NCI-H146 treated with DMSO at 0.1 percent for 48 hours (cell line): ENCODE data around the gene RDX.

Source experiments
- DNase-seq: peaks from one replicate; lab custom pipeline; 2025; ENCODE audit not compliant: unreplicated experiment; lab: John Stamatoyannopoulos, UW

RDX gene

DNA sequence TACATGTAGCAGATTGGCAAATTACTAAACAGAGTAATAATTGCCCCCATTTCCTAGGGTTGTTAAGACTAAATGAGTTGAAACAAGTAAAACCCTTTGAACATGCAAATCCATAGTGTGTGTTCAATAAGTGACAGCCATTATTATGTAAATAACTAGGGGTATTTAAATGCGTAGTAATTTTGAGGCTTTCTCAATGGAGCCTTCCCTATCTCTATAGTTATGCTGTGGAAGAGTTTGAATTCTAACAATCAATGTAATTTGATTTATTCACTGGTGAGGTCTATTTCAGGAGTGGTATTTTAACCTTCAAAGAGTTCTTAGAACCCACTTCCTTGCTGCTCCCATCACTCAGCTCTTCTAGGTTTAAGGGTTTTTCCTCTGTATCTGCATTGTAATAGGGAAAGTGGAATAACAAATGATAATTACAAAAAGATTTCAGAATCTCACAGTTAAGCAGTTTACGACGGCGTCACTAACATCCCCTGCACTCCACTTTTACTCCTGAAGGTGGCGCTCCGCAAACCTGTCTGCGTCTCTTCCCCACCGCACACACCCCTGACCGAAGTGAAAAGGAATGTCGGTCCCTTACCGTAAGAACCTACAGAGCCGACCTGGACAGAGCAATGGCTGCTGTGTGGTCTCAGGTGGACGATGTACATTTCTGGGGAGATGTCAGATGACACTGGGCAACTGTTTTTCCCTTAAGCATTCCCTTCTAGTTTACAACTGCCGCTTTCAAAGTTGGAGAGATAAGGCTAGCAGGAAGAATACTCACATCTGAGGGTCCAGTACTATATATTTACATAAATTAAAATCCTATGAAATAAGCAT is 122.4 kb downstream of the RDX start:
- no peak for DNase-seq

DNA sequence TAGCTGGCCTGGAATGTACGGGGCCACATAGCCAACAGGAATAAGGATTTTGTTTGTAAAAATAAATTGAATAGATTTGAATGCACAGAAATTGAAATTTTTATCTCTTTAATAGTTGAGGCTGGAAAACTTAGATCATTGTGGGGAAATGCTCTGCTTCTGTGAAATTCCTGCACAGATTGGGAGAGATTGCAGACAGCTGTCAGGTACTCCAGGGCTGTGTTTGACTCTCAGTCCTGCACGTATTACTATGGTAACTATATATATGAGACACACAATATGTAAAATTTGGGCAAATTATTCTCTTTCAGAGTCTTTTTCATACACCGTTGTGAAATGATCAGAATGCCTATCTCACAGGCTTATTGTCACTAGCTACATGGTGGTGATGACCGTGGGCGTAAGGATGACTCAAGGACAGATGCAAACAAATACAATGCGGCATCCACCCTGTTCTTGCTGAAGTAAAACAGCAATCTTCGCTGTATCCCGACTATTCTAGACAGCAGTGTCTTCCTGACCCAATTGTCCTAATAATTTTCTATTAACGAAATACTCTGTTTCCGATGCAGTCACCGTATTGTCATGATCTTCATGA is 123.8 kb downstream of the RDX start:
- no peak for DNase-seq

DNA sequence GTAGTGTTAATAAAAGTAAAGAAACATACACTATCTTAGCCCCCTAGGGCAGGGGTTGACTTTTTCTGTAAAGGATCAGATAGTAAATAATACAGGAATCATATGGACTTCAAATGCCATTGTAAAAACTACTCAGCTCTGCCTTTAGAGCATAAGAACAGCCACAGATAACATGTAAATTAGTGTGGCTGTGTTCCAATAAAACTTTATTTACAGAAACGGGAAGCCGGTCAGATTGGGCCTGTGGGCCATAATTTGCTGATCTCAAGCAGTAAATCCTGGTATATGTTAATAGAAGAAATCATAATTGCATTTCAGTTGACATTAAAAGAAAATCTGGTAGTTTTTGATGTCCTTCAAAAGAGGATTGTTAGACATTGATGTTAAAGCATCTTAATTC is 126.7 kb downstream of the RDX start:
- no peak for DNase-seq

DNA sequence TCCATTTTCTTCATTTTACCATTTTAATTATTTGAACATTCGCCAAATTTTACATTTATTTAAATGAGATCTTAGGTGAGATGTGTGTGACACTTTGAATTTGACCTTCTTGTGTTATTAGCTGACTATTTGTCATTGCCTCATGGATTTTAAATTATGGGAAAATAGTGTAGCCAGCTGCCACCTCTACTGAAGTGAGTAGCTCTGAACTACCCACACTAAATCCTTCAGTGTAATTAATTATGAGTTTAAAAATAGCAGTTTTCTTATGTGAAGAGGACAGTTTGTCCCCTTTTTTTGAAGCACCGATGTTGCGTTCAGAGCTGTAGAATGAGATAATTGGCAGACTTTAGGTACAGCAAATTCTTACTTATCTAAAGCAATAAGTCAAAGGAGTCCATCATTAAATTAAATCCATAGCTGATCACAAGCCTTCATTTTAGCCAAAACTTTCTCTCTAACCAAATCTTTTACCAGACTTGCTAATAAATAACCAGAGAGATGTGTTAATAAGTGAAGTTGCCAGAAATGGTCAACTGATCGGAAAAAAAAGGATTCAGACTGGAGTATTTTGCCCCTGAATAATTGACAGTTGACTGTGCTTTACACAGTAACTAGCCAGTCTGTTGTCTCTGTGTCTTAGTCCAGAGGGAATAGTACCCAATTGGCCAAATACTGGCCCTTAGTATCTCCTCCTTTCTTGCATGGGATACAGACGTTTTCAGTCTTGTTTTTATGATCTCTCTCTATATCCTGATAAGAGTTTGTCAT is 128.2 kb downstream of the RDX start:
- DNase-seq = no peak

DNA sequence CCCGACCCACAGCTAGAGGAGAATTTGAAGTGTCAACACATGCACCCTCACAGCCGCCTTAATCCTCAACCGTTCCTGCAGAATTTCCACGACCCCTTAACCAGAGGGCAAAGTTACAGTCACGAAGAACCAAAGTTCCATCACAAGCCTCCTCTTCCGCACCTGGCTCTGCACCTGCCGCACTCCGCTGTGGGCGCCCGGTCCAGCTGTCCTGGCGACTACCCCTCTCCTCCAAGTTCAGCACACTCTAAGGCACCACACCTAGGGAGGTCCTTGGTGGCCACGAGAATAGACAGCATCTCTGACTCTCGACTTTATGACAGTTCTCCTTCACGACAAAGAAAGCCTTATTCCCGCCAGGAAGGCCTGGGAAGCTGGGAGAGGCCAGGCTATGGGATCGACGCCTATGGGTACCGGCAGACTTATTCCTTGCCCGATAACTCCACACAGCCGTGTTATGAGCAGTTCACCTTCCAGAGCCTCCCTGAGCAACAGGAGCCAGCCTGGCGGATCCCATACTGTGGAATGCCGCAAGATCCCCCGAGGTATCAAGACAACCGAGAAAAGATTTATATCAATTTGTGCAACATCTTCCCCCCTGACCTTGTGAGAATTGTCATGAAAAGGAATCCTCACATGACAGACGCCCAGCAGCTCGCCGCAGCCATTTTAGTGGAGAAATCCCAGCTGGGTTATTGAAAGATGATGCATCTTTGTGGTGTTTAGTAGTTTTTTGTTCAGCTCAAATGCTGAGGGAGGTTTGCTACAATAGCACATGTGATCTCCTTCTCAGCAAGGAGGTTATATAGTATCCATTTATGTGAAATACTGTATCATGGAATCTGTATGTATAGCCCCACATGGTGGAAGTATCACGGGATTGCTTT is 131.1 kb downstream of the RDX start:
- no peak for DNase-seq

DNA sequence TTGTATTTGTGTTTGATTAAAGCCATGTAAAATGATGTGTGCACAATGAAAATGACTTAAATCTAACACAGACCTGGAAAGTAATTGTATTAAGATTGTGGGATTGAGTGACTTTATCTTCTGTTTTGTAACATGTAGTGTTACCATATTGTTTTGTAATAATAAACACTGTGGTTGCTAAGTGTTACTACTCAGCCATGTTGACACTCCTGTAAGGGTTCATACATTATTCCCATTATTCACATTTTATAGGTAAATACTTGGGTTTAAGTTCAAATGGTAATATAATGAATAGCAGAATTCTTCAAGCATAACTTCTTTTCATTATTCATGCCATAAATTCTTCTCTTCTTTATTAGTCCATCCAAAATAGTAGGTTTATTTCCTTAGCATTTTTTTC is 134.2 kb downstream of the RDX start:
- no peak for DNase-seq

DNA sequence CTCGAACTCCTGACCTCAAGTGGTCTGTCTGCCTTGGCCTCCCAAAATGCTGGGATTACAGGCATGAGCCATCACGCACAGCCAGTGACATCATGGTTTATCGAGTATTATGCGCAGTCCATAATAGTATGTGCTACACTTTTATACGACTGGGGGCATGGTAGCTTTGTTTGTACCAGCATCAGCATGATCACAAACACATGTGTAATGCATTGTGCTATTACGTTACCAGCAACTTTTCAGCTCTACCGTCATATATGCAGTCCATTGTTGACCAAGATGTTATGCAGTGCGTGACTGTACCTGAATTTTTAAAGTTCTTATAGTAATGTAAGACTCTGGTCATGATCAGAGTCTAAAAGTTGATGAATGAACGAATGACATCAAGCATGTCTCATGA is 135.4 kb downstream of the RDX start:
- DNase-seq = no peak

DNA sequence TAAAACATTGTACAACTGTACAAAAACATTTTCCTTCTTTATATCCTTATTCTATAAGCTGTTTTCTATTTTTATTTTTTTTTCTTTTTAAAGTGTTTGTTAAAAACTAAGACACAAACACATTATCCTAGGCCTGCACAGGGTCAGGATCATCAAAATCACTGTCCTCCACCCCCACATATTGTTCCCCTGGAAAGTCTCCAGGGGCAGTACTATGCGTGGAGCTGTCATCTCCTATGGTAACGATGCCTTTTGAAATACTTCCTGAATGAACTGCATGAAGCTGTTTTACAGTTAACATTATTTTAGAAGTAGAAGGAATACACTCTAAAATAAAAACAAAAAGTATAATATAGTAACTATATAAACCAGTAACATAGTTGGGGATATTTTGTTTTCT is 136.0 kb downstream of the RDX start:
- DNase-seq = no peak

DNA sequence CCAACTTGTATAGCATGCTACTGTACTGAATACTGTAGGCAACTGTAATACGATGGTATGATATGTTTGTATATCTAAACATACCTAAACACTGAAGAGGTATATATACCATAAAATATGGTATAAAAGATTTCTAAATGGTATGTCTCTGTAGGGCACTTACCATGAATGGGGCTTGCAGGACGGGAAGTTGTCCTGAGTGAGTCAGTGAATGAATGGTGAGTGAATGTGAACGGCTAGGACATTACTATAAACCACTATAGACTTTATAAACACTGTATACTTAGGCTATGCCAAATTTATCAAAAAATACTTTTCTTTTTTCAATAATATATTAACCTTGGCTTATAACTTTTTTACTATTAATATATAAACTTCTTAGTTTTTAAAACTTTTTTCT is 136.4 kb downstream of the RDX start:
- no peak for DNase-seq

DNA sequence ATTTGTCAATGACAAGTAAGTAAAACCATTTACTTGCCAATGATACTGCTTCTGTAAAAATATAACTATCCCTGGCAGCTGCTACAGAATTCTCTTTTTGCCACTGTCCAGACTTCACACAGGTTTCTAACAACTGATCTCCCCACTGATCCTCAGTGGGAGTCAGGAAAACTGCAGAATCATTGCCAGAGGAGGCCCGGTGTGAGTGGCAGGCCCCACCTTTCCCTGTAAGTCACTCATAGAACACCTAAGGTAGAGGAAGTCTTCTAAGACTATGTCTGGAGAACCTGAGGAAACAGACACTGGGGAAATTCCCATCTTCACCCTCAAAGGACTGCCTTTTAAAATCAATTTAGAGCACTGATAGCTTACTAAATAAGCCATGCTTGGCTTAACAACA is 136.9 kb downstream of the RDX start:
- no peak for DNase-seq

DNA sequence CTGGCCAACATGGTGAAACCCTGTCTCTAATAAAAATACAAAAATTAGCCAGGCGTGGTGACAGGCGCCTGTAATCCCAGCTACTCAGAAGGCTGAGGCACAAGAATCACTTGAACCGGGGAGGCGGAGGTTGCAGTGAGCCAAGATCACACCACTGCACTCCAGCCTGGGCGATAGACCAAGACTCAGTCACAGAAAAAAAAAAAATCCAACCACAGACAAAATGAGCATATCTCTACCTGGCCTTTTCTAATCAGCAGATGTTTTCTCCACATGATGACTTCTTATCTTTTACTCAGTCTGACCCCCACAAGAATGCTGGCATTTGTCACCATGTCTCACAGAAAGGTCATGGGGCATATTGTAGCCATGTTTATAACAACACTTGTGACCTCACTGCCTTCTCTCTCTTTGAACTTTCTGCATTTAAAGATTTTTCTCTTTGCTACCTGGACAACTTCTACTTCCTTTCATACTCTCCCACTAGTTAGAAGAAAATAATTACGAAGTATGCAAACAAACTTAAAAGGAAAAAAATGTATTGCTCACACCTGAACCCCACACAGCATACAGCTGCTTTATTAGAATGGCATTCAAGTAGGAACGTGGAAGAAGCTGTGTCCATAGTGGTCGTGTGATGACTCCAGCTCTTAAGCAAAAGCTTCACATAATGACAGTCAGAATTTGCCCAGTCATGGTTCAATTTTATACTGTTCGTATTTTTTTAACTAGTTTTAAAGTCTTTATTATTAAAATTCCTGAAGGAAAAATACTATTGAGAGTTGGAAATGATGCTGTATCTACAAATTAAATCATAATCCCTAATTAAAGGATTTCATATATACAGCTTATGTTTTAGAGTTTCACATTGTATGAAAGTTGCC is 137.9 kb downstream of the RDX start:
- DNase-seq = no peak

DNA sequence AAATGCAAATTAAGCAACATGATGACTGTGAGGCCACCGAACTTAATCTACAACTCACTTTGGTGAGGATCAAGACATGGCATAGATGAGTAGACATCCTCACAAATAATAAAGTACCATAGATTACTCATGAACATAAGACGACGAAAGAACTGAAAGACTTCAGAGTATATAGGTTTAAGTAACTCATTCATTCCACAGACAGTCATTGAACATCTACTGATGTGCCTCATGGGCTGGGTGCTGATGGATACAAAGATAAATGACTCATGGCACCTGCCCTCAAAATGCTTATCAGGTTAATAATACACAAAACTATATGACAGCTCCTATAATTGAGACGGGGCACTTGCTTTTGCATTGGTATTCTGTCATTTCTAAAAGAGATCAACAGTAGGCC is 139.9 kb downstream of the RDX start:
- DNase-seq = no peak

DNA sequence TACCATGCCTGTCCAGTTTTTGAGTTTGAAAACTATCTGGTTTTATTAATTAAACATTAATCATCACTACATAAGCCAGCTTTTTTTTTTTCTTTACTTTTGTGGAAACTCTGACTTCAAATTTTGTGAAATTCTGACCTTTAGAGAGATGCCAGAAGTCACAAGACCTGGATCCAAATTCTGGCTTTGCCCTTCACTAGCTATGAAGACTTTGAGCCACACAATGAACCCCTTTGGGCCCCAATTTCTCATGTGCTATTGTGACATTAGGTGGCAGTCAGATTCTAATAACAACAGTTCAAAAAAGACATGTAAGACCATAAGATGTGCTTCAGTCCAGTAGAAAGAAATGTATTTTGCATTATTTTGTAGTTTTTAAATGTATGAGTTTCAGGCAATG is 142.9 kb downstream of the RDX start:
- DNase-seq = no peak

DNA sequence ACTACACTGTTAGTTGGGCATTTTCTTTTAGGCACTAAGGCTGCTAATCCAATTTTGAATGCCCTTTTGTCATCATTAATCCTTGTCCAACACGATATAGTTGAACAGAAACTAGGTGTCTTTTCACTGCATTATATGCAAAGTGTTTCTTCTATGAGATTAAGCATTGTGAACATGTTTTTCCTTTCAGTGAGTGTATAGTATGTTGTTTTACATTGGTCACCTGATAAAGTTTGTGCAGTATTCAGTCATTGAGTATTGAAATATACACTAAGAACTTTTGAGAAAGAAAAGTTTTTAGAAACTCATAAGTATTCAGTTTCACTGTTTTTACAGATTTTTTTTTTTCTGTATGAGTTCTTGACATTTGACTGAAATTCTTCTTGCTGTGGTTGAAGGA is 144.2 kb downstream of the RDX start:
- DNase-seq = no peak

DNA sequence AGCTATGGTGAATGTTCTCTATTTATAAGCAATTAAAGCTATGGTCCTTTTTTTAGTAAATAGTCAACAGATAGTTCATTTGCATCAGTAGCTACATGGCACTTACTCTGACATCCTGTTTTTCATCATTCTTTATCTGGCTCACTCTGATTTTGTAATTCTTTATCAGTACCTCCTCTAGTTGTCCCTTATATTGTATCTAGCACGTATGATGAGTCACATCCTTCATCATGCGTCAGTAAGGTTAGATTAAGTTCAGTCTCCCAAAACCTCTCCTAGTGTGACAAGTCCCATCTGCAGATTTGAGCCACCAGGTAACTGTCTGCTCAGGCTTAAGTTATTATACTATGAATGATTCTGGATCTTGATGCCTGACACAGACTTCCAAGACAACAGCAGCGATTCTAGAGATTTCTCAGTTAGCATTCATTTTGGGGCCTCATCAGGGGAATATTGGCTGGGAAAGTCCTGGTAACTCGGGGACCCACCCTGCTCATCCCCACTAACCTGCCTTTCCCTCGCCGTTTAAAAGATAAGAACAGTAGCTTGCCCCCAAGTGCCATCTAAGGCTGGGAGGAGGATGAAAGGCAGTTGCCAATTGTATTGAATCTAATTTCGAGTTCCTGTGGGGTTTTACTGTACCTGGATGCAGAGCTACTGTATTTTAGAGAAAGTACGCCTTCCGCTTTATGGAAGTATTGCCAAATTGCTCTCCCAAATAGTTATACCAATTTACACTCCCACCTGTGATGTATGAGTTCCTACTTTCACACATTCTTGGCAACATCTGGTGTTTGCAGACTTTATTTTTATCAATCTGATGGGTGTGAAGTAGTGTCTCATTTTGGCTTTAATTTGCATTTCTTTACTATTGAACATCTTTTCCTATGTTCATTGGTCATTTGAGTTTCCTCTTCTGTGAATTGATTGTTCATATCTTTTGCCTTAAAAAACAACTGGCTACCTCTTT is 147.4 kb downstream of the RDX start:
- DNase-seq = no peak

DNA sequence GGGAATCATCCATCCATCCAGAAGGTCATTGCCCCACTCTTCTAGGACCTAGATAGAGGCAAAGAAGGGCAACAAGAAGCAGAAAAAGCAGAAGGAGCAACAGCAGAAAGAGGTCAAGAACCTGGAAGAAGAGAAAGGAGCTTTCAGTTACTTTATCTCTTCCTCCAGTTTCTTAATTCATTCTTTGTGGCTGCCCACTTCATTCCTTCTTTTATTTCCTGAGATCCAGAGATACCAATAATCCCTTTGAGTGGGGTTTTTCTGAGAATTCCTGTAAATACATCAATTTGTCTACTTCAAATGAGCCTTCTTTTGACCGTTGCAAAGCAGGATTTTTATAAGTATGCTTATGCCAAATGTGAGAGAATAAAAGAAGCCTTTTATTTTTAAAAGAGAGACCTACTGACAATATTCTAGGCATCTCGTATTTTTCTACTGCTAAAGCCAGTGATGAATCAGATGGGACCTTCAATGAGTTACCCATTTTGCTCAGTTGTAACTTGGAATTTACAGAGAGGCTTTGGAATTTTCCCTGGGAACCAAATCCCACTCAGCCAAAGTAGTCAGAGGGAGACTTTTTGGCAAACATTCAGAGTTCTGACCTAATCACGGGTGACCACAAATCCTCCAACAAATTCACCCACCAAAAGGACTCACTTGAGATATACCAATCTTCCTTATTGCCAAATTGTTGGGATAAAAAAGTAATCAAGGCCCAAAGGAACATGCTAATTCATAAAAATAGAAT is 148.3 kb downstream of the RDX start:
- no peak for DNase-seq

DNA sequence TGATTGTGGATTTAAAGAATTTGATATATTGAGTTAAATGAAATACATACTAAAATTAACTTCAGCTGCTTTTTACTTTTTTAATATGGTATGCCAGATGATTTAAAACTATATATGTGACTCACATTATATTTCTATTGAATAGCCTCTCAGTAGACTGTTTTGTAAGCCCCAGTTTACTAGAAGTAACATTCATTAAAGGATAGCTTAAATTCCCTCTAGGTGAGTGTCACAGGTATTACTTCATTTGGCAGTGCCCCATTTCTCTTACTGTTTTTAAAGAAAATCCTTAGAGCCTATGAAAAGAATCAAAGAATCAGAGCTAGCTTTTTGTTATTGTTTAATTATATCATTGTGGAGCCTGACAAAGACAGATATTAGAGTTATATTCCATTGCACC is 154.6 kb downstream of the RDX start:
- no peak for DNase-seq

DNA sequence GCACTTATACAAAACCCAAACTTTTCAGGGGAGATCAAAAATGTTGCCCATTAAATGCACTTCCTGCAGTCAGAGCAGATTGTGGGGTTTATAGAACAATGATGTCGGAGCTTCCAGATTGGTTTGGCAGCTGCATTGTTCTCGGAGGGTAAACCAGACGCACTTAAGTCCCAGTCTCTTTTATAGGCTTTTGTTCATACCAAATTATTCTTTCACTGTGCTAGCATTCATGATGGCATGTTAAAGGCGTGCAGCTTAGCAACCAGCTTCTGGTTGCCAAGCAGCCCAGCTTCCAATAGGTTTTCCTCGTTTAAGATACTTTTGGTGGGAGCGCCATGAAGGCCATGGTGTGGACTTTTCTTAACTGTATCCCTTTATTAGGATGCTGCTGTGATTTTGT is 162.3 kb downstream of the RDX start:
- peak; percentile 86 for DNase-seq
